NCI-H2107 (cell line): Measurements from ENCODE around the gene PCBD2.
"Not testable (repeated sequence)": the region's sequence is repeated elsewhere in the genome, so short reads cannot be mapped to it uniquely, and the experiment has no call there.

ENCODE experiments used
- DNase-seq: peaks from one replicate; lab custom pipeline; 2025; lab: John Stamatoyannopoulos, UW

PCBD2 gene

DNA sequence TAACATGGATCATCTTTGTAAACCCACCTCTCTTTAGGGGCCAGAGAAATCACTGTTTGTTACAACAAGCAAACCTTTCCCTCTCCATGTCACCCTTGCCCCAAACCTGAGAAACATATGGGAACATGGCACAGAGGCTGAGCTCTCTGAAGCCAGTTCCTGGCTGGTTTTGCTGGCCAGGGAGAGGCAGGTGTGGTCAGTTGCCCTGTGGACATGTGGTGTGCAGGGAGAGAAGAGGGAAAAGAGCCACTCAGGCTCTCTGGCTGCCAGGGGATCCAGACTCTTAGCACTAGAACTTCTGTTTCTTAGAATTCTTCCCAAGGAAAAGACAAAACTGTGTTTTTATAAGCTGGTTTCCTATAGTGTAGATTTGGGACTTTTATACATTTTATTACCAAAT, 58.2 kb downstream of the PCBD2 start:
- DNase-seq = no peak

GRCh38 chr5:134964359-134965270, 59.7 kb downstream of the PCBD2 start:
- DNase-seq = no peak

DNA sequence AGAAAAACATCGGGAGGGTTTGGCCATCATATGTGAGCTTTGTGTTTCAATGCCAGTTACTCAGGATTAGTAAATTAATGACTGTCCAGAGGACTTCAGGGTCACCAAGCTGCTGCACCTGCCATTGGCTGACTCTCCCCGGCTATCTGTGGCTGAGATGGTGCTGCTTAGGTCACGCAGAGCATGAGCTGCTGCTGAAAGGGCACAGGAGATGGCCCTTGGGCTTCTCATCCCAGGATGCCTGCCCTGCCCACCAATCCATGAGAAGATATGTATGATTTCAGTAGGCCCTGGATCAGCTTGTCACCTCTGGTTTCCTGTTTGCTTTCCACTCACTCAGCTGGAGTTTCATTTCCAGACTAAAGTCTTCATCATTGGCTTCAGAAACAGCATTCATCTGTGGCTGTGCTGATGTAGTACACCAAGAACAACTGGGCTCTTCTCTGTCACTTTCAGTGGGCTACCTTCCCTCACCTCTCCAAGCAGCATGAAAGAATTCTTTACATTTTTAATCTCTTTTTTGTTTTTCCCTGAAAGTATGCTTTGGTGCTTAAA, 60.4 kb downstream of the PCBD2 start:
- DNase-seq = no peak

- no peak for DNase-seq
Observed at GRCh38 chr5:134967607-134968006, 62.7 kb downstream of the PCBD2 start, which contains the start of gene CATSPER3. Gene CATSPER3, plus strand, starts transcription at chr5:134967907. Its CDS starts 85 bp downstream, at chr5:134967992.

- DNase-seq = no peak
Observed at GRCh38 chr5:134968055-134968454, 63.1 kb downstream of the PCBD2 start.

- no peak for DNase-seq
Observed at GRCh38 chr5:134969166-134969565, 64.2 kb downstream of the PCBD2 start.

- no peak for DNase-seq
Observed at GRCh38 chr5:134975078-134975715, 70.3 kb downstream of the PCBD2 start.

DNA sequence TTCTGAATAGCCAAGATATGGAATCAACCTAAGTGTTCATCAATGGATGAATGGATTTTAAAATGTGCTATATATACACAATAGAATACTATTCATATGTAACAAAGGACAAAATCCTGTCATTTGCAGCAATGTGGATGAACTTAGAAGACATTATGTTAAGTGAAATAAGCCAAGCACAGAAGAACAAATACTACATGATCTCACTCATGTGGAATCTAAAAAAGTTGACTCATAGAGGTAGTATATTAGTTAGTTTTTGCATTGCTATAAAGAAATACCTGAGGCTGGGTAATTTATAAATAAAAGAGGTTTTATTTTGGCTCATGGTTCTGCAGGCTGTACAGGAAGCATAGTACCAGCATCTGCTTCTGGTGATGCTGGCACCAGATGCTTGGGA, 70.9 kb downstream of the PCBD2 start:
- no peak for DNase-seq

GRCh38 chr5:134976841-134977240, 71.9 kb downstream of the PCBD2 start:
- DNase-seq = no peak

GRCh38 chr5:134979416-134979815, 74.5 kb downstream of the PCBD2 start:
- no peak for DNase-seq

DNA sequence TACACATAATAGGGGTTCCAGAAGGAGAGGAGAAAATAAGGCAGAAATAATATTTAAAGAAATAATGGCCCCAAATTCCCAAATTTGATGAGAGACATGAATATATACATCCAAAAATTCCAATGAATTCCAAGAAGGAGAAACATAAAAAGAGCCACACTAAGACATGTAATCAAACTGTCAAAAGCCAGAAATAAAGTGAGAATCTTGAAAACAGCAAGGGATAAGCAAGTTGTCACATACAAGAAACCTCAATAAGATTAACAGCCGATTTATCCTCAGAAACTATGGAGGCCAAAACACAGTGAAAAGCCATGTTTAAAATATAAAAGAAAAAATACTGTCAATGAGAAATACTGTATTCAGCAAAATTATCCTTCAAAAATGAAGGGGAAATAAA, 77.3 kb downstream of the PCBD2 start:
- no peak for DNase-seq

- no peak for DNase-seq
Observed at GRCh38 chr5:134989266-134989830, 84.4 kb downstream of the PCBD2 start.

GRCh38 chr5:134990183-134990582, 85.3 kb downstream of the PCBD2 start:
- DNase-seq = not testable (repeated sequence)

- no peak for DNase-seq
Observed at GRCh38 chr5:134992148-134992547, 87.2 kb downstream of the PCBD2 start.

GRCh38 chr5:134993161-134993560, 88.2 kb downstream of the PCBD2 start:
- no peak for DNase-seq

GRCh38 chr5:134994560-134995156, 89.7 kb downstream of the PCBD2 start:
- DNase-seq = no peak

DNA sequence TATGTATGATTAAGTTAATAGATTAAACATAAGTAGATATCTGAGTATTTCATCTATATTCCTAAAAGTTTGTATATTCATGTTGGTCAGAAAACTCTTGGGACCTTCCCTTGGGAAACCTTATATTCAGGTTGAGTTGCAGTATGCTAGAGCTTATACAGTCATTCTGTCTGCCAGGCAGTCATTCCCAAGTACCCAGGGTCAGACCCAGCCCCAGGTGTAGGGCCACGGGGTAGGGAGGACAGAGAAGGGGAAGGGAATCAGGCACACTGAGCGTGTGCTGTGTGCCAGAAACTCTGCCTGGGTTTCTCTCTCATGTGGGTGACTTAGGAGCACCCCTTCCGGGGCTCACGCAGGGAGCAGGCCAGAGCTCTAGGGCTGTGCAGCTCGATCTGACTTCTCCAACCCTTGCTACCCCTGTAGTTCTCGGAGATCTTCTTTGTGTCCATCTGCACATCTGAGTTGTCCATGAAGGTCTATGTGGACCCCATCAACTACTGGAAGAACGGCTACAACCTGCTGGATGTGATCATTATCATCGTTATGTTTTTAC, 91.0 kb downstream of the PCBD2 start:
- DNase-seq = no peak

GRCh38 chr5:134997015-134997414, 92.1 kb downstream of the PCBD2 start:
- no peak for DNase-seq

- not testable (repeated sequence) for DNase-seq
Observed at GRCh38 chr5:134998068-134998467, 93.1 kb downstream of the PCBD2 start.

- DNase-seq = no peak
Observed at GRCh38 chr5:135004376-135004775, 99.4 kb downstream of the PCBD2 start.

GRCh38 chr5:135005076-135005475, 100.1 kb downstream of the PCBD2 start:
- DNase-seq = no peak

DNA sequence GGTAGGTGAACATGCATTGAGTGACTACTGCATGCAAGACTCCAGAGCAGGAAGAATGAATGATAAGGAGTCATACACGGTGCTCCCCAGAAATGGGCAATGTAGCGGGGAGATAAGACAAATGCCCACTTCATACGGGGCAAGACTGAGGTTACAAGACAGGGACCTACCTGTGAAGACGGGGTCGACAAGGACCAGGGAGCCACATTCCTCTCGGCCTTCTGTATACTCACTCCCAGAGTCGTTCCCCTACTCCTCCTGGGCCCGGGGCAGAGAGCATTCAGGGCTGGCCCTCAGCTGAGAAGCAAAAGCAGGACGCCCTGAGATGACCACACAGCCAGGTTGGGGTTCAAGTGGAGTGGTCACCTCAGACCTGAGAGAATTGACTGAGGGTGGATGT, 102.4 kb downstream of the PCBD2 start:
- DNase-seq = no peak
